Adrenal gland (tissue), 5 donors: ENCODE measurements around the gene ATP6V0E1.

Experiments
- CTCF ChIP-seq, 6 experiments: fragments of 450-650 bp in 4 of 6; fragments of 200-600 bp in 2 of 6; sonication (generic) in 1 of 6; IDR thresholded peaks; 1 replicate in 5 of 6; 2 replicates in 1 of 6; pipeline versions ENCODE4 v1.5.1 to v1.8.0; 2016 to 2021; ENCODE audit warnings: antibody characterized with exemption in 6 of 6, mild to moderate bottlenecking in 2 of 6, moderate library complexity in 1 of 6
- POLR2A ChIP-seq, 2 donors: fragments of 450-650 bp; IDR thresholded peaks; one replicate each; pipeline ENCODE4 v1.6.1; 2017; ENCODE audit warnings: antibody characterized with exemption in 2 of 2, mild to moderate bottlenecking in 2 of 2, moderate library complexity in 1 of 2
- donor health status: DM: no; HTN: no; CAD: no.

- no peak for TF ChIP-seq CTCF (IDR thresholded peaks at IDR 0.05)
- no peak for TF ChIP-seq POLR2A (IDR thresholded peaks at IDR 0.05)
These were observed 32.1 kb upstream of the ATP6V0E1 start for GRCh38 chr5:172951371-172952033.
